ENCODE measurements around the gene SESN2.
"Not testable (repeated sequence)": the region's sequence is repeated elsewhere in the genome, so short reads cannot be mapped to it uniquely, and the experiment has no call there.

SESN2 gene

GRCh38 chr1:28326984-28327383 lies 67.7 kb downstream of the SESN2 start:
- peak; percentile 67 for DNase-seq (ENCODE audit: low read depth)

GRCh38 chr1:28327431-28327830 lies 68.1 kb downstream of the SESN2 start:
- DNase-seq (ENCODE audit: low read depth) = not testable (repeated sequence)

DNA sequence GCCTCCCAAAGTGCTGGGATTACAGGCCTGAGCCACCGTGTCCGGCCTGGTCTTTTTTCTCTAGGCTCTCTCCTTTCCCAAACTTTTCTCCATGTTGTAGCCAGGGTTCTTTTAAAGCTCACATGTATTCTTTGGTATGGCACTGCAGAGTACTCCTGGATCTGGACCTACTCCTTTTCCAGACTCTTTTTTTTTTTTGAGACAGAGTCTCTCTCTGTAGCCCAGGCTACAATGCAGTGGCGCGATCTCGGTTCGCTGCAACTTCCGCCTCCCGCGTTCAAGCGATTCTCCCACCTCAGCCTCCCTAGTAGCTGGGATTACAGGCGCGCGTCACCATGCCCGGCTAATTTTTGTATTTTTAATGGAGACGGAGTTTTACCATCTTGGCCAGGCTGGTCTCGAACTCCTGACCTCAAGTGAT lies 68.9 kb downstream of the SESN2 start:
- DNase-seq (ENCODE audit: low read depth) = no peak

DNA sequence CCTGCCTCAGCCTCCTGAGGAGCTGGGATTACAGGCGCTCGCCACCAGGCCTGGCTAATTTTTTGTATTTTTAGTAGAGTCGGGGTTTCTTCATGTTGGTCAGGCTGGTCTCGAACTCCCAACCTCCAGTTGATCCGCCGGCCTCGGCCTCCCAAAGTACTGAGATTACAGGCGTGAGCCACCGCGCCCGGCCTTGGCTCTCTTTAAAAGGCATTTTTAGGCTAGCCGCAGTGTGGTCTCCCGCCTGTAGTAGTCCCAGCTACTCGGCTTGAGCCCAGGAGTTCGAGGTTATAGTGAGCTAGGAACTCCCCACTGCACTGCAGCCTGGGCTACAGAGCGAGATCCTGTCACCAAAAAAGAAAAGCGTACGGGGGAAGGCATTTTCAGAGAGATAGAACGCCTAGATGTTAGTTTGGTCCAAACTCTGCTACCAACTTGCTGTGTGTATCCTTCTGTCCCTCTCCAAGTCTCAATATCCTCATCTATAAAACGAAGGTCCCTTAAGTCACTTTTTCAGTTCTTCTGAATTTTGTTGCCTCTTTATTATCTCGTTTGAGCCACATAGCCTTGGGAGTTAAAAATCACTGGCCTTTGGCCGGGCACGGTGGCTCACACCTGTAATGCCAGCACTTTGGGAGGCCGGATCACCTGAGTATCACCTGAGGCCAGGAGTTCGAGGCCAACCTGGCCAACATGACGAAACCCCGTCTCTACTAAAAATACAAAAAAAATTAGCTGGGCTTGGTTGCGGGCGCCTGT lies 70.3 kb downstream of the SESN2 start:
- DNase-seq (ENCODE audit: low read depth) = peak; percentile 56
